ENCODE results near the gene SHB.

- TF ChIP-seq CTCF (IDR thresholded peaks at IDR 0.05) (no peak), EP300 (IDR thresholded peaks at IDR 0.05) (no peak)
Measured at GRCh38 chr9:38067859-38068681, 957 bp downstream of the SHB start.
